Coronary artery (tissue), 2 donors: ENCODE data around the gene FDXR.
"Not testable (repeated sequence)": the region's sequence is repeated elsewhere in the genome, so short reads cannot be mapped to it uniquely, and the experiment has no call there.

Experiments
- DNase-seq: peaks from one replicate; pipeline ENCODE4 v3.0.0-alpha.2; 2017; ENCODE audit warnings: low spot score
- H3K27ac ChIP-seq, 2 donors: fragments of 200-600 bp; sonication (generic); one replicate each; pipeline ENCODE4 v1.5.1; 2016 to 2019
- H3K4me3 ChIP-seq: fragments of 200-600 bp; sonication (generic); 2 replicates; pipeline ENCODE4 v1.5.1; 2016; ENCODE audit warnings: mild to moderate bottlenecking, moderate library complexity
- CTCF ChIP-seq: fragments of 200-600 bp; sonication (generic); IDR thresholded peaks from one replicate; pipeline ENCODE4 v1.5.1; 2019; ENCODE audit warnings: antibody characterized with exemption

The FDXR gene

GRCh38 chr17:74919440-74920305 is 46.9 kb upstream of the FDXR start:
- TF ChIP-seq CTCF = no peak
- no peak for DNase-seq
- Histone ChIP-seq H3K27ac (no peak overlapping the region), H3K4me3 (no peak overlapping the region)

- TF ChIP-seq CTCF = no peak
- Histone ChIP-seq H3K27ac (no peak overlapping the region), H3K4me3 (no peak overlapping the region)
- no peak for DNase-seq
Measured at GRCh38 chr17:74918906-74919305, 46.1 kb upstream of the FDXR start.

- Histone ChIP-seq H3K4me3 (no peak overlapping the region), H3K27ac (no peak overlapping the region)
- TF ChIP-seq CTCF = no peak
- DNase-seq = no peak
Measured at GRCh38 chr17:74917430-74917829, 44.6 kb upstream of the FDXR start.

GRCh38 chr17:74916851-74917199 is 44.0 kb upstream of the FDXR start:
- no peak overlapping the region for H3K27ac ChIP-seq
- no peak overlapping the region for H3K4me3 ChIP-seq
- DNase-seq = no peak
- no peak for TF ChIP-seq CTCF

GRCh38 chr17:74916136-74916850 is 43.5 kb upstream of the FDXR start:
- Histone ChIP-seq H3K4me3 (no peak overlapping the region), H3K27ac (no peak overlapping the region)
- no peak for TF ChIP-seq CTCF
- no peak for DNase-seq

GRCh38 chr17:74911423-74911822 is 38.6 kb upstream of the FDXR start:
- not testable (repeated sequence) for H3K27ac ChIP-seq, H3K4me3 ChIP-seq, DNase-seq

- not testable (repeated sequence) for H3K27ac ChIP-seq, H3K4me3 ChIP-seq, DNase-seq
Measured at GRCh38 chr17:74909097-74909496, 36.3 kb upstream of the FDXR start.

GRCh38 chr17:74907012-74907411 is 34.2 kb upstream of the FDXR start:
- DNase-seq = no peak
- no peak overlapping the region for H3K27ac ChIP-seq

GRCh38 chr17:74906214-74906793 is 33.5 kb upstream of the FDXR start:
- not testable (repeated sequence) for DNase-seq, H3K27ac ChIP-seq, H3K4me3 ChIP-seq

More at GRCh38 chr17:74907012-74907411, 34.2 kb upstream of the FDXR start:
- no peak for TF ChIP-seq CTCF
- H3K4me3 ChIP-seq = no peak overlapping the region
